CD4-positive, alpha-beta T cell treated with Interleukin-6 for 4 hours (primary cell): ENCODE results near the gene ANK3.

Source experiments
- DNase-seq: peaks from one replicate; pipeline ENCODE4 v3.0.0-alpha.2; 2020; ENCODE audit warnings: mixed read lengths

The ANK3 gene

DNA sequence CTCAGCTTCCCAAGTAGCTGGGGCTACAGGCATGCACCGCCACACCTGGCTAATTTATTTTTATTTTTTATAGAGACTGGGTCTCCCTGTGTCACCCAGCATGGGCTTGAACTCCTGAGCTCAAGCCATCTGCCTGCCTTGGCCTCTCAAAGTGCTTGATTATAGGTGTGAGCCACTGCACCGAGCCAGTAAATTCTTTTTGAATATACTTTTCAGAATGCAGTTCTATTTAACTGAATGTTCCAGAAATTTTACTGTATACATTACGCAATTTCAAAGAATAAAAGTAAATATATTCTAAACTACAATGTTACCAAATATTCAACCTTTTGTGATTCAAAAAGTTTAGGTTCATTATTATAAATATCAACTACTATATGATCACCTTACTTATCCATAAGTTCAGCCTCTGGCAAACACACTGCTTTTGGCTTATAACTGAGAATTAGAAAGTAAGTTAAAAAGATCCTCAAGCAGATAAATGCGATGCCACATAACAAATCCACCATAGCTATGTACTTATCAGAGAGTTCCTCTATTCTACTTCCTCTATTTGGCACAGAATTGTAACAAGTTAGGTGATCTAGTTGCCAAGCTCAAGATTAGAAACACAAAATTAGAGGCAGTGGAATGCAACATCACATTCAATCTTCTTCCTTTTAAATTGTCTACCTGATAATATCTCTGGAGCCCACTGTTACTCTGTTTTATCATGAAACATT, 118.2 kb downstream of the ANK3 start:
- DNase-seq: no peak

GRCh38 chr10:60270426-60270825, 119.2 kb downstream of the ANK3 start:
- DNase-seq: no peak

DNA sequence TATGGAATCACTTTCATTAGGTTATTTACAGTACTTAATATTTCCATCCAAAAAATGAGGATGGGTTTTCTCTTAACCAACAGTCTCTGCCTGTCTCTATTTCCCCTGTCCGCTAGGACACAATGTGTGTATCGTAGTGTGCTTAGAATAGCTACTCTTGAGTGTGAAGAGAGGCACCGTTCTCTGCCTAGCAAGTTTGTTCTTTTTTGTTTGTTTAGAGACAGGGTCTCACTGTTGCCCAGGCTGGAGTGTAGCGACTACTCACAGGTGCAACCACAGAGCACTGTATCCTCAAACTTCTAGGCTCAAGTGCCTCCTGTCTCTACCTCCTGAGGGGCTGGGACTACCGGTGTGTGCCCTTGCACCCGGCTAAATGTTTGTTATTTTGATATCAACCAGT, 121.9 kb downstream of the ANK3 start:
- DNase-seq: no peak

GRCh38 chr10:60266513-60266912, 123.2 kb downstream of the ANK3 start:
- DNase-seq: no peak

DNA sequence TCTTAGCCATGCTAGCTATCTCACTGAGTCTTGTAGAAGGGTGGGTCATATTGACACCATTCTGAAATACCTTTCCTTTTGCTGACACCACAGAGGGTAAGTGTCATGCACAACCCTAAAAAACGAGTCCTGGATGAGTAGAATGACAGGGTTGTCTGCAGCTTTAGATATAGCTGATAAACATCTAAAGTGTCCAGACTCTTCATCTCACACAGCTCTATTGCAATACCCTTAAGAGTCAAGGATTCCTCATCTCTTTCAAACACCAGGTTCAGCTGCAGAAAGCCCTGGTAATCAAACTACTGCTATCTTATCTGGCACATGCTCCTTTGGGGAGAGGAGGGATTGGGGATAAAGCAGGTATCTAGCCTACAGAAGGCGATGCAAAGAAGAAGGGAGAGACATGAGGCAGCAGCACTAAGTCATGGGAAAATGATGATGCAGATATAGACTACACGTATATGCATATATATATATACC, 127.0 kb downstream of the ANK3 start:
- no peak for DNase-seq

DNA sequence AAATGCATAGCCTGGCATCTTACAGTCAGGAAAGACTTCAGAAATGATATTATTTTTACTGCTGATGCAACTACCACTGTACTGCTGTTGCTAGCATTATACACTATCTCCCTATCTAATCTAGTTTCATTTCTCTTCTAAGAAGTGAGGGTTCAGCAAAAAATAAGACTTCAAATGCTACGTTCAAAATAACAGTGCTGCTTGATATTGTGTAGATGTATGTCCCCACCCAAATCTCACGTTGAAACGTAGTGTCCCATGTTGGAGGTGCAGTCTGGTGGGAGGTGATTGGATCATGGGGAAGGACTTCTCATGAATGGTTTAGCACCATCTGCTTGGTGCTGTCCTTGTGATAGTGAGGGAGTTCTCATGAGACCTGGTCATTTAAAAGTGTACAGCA, 129.4 kb downstream of the ANK3 start:
- DNase-seq: no peak

- DNase-seq: no peak
Observed at GRCh38 chr10:60258429-60258797, 131.3 kb downstream of the ANK3 start.

GRCh38 chr10:60257767-60258428, 131.8 kb downstream of the ANK3 start:
- no peak for DNase-seq

DNA sequence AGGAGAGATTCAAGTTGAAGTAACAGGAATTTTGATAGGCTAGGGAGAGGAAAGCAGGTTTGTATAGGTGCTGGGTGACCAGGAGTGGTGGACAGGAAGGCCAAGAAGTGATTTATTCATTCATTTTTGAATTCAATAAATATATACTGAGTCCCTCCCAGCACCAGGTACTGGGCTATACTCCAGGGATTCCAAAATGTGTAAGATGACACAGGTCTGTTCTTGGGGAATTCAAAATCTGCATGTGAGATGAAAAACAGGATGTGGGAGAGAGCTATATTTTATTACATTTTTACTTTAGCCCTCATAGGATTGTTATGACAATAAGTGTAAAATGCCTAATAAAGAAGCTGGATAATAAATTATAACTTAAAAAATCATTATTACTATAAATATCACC, 134.9 kb downstream of the ANK3 start:
- no peak for DNase-seq

- DNase-seq: no peak
Observed at GRCh38 chr10:60253484-60253883, 136.2 kb downstream of the ANK3 start.

- DNase-seq: no peak
Observed at GRCh38 chr10:60252688-60253087, 137.0 kb downstream of the ANK3 start.

DNA sequence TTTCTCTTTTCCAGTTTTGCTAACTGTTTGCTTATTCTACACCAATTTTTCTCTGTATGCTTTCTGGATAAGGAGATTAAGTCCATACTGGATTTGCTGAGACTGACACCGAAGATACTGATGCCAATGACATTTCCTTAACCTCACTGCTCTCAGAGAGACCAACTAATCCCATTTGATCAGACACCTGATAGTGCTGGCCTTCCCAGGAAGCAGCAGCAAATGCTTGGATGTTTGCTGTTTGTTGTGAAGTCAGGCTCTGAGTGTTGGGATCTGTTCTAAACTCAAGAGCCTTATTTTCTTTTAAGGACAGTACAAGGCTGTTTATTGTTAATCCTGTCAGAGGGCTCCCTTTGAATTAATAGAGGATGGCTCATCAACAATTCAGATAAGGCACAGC, 143.3 kb downstream of the ANK3 start:
- DNase-seq: no peak

DNA sequence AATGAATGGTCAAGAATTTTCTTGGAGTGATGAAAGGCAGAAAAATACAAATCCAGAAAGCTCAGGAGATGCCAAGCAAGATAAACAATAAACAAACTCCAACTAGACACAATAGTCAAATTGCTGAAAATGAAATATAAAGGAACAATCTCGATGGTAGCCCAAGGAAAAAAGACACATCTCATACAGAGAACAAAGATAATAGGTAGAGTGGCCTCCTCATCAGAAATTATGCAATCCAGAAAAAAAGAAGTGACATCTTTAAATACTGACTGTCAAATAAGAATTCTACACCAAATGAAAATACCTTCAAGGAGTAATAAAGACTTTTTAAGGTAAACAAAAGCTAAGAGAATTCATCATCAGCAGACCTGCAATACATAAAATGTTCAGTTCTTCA, 150.4 kb downstream of the ANK3 start:
- DNase-seq: no peak

DNA sequence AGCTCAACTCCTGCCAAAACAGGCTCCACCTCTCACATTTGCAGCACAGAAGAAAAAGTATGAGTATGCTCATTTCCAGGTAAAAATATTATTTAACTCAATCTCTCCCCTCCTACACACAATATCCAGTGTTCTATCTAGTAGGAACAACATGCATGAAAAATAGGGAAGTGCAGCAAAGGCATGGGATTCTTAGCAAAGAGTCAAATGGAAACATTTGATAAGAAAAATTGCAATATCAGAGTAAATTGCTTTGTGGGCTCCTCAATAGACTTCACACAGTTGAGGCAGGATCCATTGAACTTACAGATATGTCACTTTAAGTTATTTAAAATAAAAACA, 150.9 kb downstream of the ANK3 start:
- no peak for DNase-seq

- peak; percentile 2 for DNase-seq
Observed at GRCh38 chr10:60237977-60238758, 151.5 kb downstream of the ANK3 start.

DNA sequence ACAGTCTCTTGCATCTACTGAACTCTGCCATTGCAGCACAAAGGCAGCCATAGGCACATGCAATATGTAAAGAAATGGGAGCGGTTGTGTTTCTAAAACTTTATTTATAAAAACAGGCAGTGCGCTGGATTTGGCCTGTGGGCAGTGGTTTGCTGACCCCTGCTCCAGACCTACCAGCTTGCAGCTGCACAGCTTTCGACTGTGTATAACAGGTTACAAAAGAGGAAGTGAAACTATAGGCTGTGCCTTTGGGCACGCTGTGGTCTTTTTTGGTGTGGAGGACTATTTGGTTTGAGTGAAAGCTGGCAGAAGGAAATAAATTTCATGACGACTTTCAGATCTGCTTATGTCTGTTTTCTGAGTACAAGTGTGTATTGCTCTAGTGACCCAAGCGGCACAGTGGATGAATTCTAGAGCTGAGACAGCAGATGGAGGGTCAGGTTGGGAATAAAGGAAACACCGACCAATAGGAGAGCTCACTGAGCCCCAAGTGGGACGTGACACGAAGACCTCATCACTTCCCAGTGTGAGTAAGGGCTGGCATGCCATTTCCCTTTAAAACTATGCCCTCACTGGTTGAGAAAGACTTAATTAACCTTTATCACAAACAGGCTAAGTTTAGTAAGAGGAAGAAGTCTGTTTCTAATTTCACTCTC, 152.7 kb downstream of the ANK3 start:
- DNase-seq: peak; percentile 15

DNA sequence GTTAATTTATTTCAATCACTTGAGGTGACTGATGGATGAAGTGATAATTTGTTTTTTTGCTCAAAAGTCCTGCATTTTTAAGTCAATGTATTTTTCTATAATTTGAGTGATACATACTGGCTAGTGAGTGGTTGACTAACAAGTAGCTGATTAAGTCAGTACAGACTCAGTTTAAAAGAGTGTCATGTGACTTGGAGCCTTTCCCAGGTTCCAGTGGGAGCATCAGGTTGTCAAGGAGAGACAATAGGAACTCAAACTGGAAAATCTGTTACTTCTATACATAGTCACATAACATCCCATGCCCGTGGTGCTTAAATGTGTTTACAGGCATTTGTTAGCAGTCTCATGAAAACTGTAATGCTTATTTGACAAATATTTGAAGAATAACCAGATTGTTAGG, 154.7 kb downstream of the ANK3 start:
- no peak for DNase-seq

GRCh38 chr10:60234551-60234950, 155.1 kb downstream of the ANK3 start:
- no peak for DNase-seq

GRCh38 chr10:60230892-60231291, 158.8 kb downstream of the ANK3 start:
- no peak for DNase-seq

DNA sequence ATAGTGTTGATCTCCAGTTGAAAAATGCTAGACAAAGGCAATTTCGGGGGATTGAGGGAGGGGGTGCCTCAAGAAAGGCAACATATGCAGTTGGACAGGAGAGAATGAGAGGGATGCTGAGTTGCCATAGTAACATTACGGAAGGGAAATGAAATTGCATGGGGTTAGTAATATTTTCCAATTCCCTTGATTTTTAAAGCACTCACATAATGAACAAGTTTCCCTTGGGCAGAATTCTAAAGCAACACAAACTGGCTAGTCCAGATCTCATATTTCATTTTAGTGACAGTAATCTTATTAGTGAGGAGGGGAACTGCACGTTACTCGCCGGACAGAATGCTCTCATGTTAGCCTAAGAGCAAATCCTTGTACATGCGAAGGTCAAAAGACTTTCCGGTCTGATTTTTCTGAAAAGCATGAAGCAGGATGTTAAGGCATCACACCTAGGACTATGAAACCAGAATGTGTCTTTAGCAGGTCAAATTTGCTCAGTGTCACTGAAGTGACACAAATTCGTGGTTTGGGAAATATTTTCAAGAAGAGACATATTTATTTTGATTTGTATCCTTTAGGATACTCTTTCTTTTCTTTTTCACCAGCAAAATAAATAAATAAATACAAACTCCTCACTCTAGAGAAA, 165.5 kb downstream of the ANK3 start:
- no peak for DNase-seq

DNA sequence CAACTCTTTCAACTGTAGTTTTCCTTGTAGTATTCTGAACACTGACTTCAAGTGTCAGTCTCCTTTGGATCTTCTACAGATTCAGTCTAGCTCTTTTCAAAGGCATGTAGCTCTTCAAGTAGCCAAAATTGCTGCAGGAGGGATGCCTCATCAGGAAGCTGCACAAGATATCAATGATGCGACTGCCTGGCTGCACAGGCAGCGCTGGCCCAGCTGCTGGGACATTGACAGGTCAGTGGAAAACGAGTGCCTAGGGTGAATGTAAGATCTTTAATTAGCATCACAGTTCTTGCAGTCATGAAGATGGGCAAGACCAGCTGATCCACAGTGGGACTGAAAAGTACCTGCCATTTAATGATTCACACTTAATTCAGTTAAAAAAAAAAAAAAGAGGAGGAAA, 167.6 kb downstream of the ANK3 start:
- no peak for DNase-seq

- no peak for DNase-seq
Observed at GRCh38 chr10:60212195-60212594, 177.5 kb downstream of the ANK3 start.
